IPS-18c (cell line): ENCODE results near the gene CDHR4.
"Not testable (repeated sequence)": the region's sequence is repeated elsewhere in the genome, so short reads cannot be mapped to it uniquely, and the experiment has no call there.

ENCODE experiments used
- H3K4me3 ChIP-seq: 2 replicates; pipeline ENCODE4 v1.7.0; 2013; ENCODE audit warnings: low read depth, mild to moderate bottlenecking, low read length, moderate library complexity; ENCODE audit not compliant: insufficient read depth
- H3K9me3 ChIP-seq: one replicate; pipeline ENCODE4 v1.6.1; 2013; ENCODE audit warnings: mild to moderate bottlenecking, low read length, moderate library complexity; ENCODE audit not compliant: control insufficient read depth, insufficient read depth

The CDHR4 gene

DNA sequence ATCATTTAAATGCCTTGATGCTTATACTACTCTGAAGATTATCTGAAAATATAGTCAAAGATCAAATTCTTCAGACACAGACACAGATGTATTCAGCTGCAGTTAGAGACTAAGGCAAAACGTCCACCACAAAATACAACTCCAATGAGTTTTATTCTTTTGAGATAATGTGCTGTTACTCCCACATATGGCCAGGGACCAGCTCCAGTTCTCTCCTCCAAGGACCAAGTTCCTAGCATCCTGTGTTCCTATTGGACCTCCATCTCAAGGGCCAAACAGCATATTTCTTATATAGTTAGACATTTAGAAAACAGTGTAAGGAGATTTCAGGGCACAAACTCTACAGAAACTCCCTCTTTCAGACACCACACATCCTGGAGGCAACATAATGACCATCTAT is 40.4 kb downstream of the CDHR4 start:
- Histone ChIP-seq H3K9me3 (no peaks in the 10 kb centered on the region), H3K4me3 (no peak overlapping the region)

- H3K4me3 ChIP-seq: no peak overlapping the region
- H3K9me3 ChIP-seq: no peaks in the 10 kb centered on the region
Measured at GRCh38 chr3:49757197-49757596, 42.5 kb downstream of the CDHR4 start.

DNA sequence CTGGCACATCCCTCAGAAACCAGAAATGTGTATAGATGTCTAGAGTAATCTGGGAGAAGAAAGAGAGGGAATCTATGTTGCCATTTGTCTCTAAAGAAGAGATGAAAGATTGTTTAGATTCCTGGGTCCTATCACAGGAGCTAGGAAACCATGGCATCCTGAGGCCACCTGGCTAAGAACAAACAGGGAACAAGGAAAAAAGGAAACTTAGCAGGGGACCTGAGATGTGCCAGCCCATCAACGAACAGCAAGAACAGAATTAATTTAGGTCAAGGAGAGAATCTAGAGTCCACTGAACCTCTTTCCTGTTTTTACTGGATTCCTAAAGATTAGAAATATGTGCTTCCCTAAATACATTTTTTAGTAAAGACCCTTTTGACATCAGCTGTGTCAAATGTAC is 43.6 kb downstream of the CDHR4 start:
- Histone ChIP-seq H3K4me3 (no peak overlapping the region), H3K9me3 (no peaks in the 10 kb centered on the region)

DNA sequence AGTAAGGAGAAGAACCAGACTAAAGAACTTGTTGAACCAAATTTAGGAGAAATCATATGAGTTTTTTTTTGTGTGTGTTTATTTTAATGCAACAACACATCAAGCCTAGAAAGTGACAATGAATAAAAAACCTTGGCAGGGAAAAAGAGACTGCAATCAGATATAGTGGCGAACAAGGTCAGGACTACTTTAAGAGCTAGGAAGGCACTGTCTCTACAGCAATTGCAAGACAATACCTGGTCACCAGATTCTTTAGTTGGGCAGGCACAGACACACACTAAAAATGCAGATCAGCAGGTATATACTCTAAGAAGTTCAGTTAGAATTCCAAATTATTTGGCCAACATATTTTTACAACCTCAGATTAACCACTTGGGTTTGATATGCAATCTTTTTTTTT is 45.1 kb downstream of the CDHR4 start:
- Histone ChIP-seq H3K4me3 (no peak overlapping the region), H3K9me3 (no peaks in the 10 kb centered on the region)

DNA sequence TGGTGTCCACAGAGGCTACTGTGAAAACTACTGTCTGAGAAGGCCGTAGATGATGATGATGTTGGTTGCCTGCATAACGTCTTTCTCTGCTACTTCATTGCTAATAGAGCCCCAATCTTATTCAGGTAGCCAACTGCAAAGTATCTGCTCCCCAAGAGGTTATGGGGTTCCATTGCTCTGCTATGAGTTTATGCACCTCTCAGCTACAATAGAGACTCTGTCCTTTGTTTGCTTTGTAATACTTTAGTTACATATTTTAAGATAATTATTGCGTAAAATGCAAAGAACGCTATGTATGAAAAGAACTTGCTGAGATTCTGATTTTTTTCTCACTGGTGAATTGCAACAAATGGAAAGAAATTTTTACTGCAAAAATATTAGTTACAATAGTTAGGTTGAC is 48.2 kb downstream of the CDHR4 start:
- no peak overlapping the region for H3K4me3 ChIP-seq
- H3K9me3 ChIP-seq: no peaks in the 10 kb centered on the region

DNA sequence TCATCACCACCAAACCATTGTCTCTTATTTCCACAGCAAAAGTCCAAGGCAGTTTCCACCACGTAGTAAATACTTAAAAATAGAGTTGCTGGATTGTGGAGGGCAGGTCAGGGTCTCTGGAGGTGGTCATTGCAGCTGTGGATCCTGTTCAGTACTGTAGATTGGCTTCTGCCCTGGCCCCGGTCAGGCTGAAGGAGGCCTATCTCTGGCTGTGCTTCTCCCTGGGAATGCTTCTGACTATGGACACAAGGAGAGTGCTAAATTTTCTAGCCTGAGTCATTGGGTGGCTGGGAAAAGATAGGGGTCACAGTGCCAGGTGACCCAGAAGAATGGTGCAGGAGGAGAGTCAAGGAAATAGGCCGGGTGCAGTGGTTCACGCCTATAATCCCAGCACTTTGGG is 49.6 kb downstream of the CDHR4 start:
- no peak overlapping the region for H3K4me3 ChIP-seq

DNA sequence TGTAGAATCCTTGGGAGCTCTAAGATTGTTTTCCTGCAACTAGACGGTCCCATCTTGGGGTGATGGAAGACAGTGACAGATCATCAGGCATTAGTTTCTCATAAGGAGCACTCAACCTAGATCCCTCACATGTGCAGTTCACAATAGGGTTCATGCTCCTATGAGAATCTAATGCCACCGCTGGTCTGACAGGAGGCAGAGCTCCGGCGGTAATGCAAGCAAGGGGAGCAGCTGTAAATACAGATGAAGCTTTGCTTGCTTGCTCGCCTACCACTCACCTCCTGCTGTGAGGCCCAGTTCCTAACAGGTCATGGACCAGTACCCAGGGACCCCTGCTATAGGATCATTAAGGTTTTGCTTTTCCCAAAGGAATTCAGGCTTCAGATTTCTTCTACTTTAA is 50.8 kb downstream of the CDHR4 start:
- not testable (repeated sequence) for H3K9me3 ChIP-seq, H3K4me3 ChIP-seq

More for the DNA sequence above, 49.6 kb downstream of the CDHR4 start:
- H3K9me3 ChIP-seq: no peaks in the 10 kb centered on the region

DNA sequence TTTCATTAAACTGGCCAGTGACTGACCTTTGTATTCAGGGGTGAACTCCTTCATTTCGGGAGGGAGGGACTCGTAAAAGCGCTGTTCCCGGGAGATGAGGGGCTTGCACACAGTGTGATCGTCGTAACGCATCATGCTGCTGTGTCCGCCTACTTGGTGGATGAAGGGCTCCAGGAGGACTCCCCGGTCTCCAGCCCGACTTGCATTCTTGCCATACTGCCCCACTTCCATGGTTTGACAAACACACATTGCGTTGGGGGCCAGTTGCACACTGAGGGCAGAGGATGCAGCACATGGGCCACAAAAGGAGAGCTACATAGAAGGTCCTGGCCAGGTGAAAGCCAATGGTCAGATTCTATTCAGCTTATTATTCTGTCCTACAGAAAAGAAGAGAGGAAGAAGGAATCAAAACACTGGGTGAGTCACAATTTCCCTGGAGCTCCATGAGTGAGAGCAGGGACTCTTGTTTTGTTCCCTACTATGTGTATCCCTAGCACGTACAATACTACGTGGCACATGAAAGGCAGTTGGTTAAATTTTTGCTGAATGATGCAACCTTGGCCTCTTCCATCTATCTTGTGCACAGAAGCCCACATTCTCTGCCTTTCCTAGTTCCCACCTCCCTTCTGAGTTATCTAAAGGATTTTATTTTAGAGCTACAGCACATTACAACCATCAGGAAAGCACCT is 51.7 kb downstream of the CDHR4 start:
- H3K4me3 ChIP-seq: no peak overlapping the region
- H3K9me3 ChIP-seq: no peaks in the 10 kb centered on the region

- Histone ChIP-seq H3K9me3 (no peaks in the 10 kb centered on the region), H3K4me3 (no peak overlapping the region)
Measured at GRCh38 chr3:49745986-49746385, 53.7 kb downstream of the CDHR4 start.
